GM21360 (cell line): ENCODE data around the gene LGALS9B.
"Not testable (repeated sequence)": the region's sequence is repeated elsewhere in the genome, so short reads cannot be mapped to it uniquely, and the experiment has no call there.

Source experiments
- ATAC-seq: cut with Tn5 transposase; IDR thresholded peaks from one replicate; pipeline ENCODE4 v1.9.1; 2021; ENCODE audit warnings: mild to moderate bottlenecking, moderate library complexity; ENCODE audit not compliant: unreplicated experiment

LGALS9B gene

DNA sequence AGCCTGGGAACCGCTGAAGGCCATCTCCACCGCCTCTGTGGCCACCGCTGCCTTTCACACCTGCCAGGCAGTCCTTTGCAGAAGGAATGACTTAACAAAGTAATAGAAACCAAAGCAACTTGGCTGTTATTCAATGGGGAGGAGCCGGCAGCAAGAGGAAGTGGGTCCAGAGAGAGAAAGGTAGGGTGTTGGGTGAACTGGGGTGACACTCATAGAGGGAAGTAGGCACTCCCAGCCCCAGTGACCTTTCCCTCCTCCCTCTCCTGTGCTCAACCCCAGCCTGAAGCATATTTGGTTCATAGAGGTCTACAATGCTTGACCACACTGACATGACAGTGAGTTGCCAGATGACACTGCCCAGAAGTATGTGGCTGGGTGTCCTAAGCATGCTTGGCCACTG lies at the start of gene LGALS9B:
TSS of gene LGALS9B (minus strand) at position 93 of the 400 bp plus-strand sequence. CDS start at position 24, 69 bp downstream.
- ATAC-seq: peak; percentile 63

DNA sequence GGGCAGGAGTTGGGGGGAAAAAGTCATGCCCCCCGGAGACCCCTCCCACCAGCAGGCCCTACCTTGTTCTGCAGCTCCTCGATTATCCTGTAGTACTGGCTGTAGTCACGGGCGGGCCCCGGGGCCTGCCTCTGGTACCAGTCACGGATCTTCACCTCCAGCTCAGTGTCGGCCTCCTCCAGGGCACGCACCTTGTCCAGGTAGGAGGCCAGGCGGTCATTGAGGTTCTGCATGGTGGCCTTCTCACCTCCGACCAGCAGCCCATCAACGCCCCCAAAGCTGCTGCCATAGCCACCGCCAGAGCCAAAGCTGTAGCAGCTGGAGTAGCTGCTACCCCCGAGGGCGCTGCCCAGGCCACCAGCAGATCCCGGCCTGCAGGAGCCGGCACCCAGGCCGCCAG lies 49.6 kb upstream of the LGALS9B start:
- not testable (repeated sequence) for ATAC-seq

DNA sequence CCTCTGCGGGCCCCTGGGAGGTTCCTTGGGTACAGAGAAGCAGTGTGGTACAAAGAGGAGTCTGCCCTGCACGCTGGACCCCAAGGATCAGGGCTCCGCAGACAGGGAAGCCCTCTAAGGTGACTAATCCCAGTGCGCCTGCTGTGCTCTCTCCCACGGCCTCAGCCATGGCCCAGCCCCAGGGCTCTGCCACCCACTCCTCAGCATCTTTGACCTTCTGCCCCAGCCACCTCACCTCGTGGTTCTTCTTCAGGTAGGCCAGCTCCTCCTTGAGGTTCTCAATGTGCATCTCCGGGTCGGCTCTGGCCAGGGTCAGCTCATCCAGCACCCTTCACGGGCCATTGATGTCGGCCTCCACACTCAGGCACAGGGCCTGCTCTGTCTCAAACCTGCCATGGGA lies 47.8 kb upstream of the LGALS9B start:
- not testable (repeated sequence) for ATAC-seq

DNA sequence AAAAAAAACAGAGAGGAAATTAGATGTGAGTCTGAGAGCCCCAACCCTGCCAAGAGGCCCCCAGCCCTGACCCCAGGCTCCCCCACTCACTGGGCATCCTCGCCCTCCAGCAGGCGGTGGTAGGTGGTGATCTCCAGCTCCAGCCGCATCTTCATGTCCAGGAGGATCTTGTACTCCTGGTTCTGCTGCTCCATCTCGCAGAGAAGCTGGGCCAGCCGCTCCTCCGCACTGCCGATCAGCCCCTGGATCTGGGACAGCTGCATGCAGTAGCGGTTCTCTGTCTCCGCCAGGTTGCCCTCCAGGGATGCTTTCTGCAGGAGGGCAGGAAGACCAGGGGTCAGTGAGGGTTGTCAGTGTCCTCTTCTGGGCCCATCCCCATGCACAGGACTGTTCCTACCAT lies 46.2 kb upstream of the LGALS9B start:
- not testable (repeated sequence) for ATAC-seq

DNA sequence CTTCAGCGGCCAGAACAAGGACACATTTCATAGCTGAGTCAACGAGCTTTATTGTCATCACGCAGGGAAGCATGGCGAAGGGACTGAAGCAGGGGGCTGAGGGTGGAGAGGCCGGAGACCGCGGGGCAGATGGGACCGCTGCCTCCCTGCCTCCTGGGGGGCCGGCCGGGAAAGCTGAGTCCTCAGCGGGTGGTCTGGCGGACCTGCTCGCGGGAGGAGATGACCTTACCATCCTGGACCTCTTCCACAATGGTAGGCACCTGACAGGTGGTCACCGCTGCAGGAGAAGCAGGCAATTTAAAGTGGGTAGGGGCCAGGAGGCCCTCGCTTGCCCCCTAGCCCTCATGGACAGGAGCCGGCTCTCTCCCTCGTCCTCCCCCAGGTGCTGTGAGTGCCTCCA lies 45.0 kb upstream of the LGALS9B start:
- not testable (repeated sequence) for ATAC-seq

DNA sequence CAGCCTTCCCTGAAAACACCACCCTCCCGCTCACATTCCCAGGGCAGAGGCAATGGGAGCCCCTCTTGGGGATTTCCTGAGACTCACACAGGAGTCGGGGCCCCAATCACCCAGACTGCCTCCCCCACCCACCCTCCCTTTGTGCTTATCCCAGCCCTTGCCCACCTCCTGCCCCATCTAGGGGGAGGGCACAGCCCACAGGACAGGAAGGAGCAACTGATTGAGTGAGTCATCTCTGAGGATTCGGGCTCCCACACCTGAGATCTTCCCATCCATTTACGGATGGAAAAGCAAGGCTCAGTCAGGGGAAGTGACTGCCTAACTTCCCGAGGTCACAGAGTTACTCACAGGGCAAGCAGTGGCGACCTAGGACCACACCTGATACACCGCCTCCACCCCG lies 44.4 kb upstream of the LGALS9B start:
- ATAC-seq: not testable (repeated sequence)

DNA sequence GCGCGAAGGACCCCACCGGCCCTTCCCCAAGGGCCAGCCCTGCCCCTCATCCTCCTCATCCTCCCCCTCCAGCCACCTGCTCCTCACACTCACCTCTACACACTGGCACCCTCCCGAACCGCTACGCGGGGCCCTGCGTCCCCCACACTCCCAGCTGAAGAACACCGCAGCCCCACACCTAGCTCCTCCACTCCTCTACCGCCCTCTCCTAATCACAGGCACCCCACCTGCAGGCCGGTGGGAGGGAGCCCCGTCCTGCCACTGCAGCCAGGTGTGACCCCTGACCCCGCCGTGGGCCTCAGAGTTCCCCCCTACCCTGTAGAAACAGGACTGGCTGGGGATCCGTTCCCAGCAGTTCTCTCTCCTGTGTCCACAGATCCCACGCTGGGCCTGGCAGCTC lies 38.0 kb upstream of the LGALS9B start:
- ATAC-seq: not testable (repeated sequence)

DNA sequence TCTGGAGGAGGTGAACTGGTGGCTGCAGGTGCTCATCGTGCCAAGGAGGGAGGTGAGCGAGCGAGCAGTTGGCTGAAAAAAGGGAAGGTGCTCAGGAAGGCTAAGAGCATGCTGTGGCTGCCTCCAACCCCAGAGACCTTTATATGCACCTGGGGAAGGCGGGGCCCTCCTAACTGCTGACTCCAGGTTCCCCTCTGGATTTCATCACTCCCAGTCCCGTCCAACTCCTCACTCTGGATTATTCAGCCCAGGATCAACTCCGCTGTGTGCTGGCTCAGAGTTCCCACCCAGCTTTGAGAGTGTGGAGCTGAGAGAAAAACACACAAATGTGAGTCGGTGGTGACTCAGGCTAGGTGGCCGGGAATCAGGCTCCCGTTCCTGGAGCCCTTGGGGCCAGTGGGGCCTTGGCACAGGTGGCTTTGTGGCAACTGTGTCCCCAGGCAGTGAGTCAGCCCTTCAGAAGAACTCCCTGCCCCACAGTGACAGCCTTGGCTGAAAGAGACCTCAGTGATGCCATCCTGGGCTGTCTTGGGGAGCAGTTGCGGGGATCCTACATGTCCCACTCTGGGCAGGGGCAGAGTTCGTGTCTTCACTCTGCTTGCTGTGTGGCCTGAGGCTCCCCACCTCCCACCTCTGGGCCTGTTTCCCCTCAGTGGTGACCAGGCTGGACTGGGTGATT lies 37.2 kb upstream of the LGALS9B start:
- ATAC-seq: not testable (repeated sequence)

DNA sequence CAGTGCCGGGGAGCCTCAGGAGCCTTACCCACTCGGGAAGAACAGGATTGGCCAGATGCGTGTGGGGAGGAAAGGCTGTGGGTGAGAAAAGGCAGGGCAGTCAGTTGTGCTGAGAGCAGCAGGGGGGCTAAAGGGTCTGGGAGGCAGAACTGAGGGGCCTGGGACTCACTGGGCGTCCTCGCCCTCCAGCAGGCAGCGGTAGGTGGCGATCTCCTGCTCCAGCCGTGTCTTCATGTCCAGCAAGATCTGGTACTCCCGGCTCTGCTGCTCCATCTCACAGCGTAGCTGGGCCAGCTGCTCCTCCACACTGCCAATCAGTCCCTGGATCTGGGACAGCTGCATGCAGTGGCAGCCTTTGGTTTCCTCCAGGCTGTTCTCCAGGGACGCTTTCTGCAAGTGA lies 34.6 kb upstream of the LGALS9B start:
- ATAC-seq: not testable (repeated sequence)

DNA sequence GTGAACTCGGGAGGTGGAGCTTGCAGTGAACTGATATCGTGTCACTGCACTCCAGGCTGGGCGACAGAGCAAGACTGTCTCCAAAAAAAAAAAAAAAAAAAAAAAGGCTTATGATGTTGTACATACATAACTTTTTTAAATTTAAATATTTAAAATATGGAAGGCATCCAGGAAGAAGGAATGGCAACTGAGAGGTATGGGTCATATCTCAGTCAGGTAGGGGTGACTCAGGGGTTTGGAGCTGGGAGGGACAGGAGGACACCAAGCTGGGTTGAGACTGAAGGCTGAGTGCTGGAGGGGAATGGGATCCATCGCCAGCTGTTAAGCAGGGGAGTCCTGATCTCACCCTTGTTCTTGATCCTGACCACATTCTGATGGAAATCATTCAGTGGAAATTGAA lies 33.0 kb upstream of the LGALS9B start:
- not testable (repeated sequence) for ATAC-seq

DNA sequence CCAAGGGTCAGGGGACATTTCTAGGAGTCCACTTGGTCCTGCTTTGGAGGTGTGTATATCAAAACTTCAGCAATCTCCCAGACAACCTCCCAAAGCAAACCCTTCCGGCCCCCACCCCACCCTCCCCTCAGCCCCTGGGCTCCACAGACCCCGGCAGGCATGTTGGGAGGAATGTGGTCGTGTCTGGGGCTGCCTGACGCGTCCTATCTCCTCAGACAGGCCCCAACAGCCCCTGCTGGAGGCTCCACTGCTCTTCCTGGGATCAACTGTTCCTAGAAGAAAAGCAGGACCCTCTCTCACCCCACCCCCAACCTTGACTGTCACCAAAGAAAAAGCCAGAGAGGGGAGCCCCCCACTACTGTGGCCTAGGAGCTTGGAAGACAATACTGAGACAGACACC lies 28.1 kb upstream of the LGALS9B start:
- not testable (repeated sequence) for ATAC-seq

DNA sequence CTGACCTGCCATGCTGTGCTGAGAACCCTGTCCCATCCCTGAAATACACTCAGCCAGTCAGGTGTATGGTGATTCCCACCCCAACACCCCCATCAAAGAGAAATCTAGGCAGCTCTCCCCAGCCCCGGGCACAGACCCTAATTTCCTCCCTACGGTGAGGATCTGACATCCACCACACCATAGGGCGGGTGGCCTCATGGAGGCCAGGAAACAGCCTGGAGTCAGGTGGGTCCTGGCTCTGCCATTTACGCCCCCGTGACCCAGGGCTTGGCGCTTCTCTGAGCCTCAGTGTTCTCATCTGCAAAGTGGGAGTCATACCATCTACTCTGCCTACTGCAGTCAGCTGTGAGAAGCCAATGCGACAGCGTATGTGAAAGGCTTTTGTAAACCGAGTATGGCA lies 27.4 kb upstream of the LGALS9B start:
- not testable (repeated sequence) for ATAC-seq

DNA sequence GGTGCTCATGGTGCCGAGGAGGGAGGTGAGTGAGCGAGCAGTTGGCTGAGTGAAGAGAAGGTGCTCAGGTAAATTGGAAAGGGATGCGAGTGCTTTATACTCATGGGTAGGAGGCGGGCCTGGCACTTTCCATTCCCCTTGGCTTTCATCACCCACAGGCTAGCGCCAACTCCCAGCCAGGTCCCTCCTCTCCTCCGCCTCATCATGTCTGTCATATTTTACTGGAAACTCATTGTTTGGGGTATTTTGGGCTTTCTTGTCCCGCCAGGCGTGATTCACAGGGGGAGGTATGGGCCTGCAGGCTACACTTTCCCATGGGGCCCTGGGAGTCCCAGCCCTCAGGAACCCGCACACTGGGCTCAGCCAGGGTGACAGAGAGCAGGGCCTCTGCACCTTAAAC lies 26.8 kb upstream of the LGALS9B start:
- not testable (repeated sequence) for ATAC-seq

DNA sequence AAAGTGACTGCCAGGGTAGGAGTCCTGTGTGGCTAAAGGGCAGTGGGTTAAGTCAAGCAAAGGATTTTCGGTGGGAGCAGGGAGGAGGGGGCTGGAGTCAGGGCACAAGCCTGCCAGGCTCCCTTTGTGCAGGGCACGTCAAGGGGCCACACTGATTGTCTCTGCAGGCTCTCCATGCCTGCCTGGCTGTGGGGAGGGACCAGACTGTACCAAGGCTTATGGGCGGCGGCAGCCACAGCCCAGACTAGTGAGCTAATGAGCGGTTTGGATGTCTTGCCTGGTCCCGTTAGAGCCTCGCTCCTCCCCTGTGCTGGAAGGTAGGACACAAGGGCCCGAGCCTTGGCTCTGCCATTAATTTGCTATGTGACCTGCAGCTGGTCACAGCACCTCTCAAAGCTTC lies 25.6 kb upstream of the LGALS9B start:
- not testable (repeated sequence) for ATAC-seq

DNA sequence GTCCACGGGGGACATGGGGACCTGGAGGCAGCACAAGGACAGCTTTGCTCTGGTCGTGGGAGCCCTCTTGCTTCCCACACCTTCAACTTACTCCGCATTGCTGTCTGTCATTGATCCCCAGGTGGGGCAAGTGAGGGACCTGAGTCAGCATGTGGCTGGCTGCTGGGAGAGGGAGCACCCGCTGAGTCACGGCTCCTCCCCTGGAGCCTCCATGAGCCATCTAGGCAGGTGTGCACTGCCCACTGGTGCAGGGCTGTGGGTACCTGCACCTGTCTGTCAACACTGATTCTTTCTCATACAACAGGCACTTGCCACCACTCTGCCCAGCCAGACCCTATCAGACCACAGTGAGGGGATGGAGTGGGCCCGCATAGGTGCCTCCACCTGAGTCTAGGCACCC lies 24.8 kb upstream of the LGALS9B start:
- ATAC-seq: not testable (repeated sequence)

DNA sequence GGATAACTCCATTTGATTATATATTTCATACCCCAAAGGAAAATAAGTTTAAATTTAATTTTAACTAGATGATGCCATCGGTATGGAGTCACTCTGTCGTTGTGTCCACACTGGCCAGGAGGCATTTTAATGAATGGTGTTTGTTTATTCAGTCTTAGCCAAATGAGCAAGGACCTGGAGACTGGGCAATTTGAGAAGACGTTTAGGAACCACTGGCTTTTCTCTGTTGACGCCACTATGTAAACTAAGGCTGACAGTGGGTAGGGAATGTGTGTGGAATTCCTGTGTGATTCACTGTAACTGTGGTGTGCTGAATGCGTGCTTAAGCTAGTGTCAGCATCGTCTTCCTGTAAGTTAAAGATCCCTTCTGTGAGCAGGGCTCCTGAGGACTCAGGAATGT lies 17.6 kb upstream of the LGALS9B start:
- ATAC-seq: not testable (repeated sequence)

DNA sequence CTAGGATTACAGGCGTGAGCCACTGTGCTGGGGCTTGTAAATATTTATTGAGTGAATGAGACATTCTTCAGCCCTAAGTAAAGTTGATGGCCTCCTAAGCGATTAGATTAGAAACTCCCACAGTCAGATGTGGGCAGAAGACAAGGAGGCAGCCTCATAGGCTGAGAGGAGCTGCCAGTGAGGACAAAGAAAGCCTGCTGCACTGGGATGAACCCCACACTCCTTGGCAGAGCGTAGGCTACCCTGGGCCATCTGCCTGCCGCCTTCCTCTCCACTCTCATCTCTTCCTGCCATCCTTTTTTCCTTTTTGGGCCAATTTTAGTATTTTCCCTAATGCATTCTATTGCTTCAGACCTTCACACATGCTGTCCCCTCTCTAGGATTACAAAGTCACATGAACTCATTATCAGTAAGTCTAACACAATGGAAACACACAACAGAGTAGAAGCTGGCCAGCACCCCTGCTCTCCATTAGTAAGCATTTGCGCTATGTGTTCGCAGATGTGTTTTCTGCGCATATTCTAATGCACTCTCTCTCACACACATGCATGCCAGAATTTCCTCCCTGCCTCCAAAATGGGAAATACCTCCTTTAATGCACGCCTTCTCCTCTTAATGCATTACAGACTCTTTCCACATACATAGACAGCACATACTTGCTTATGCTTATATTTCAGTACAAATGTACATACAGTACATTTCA lies 12.7 kb upstream of the LGALS9B start:
- ATAC-seq: not testable (repeated sequence)

DNA sequence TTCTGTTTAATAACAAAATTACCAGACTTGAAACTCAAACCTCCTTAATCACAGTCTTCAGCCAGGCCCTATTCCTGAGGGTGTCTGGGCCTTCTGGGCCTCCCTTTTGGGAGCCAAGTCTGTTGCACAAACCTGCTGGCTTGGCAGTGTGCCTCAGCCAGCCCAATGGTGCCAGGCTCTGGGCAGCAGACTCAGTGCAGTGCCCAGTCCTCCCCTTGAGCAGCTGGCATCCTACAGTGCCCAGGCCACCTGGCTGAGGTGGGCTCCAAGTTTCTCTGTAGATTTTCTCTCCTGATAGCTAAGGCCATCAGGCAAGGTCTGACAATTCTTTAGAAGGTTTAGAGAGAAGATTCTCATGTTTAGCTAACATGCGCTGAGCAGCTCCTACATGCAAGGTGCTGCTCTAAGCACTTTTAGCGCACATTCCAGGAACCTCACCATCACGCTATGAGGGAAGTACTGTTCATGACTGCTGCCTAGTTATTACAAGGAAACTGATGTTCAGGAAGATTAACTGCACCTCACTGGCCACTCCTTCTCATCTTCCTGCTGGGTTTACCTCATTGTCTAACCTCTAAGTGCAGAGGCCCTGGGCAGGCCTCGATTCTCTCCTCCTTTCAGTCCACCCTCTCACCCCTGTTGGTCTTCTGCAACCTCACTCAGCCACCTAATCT lies 10.2 kb upstream of the LGALS9B start:
- ATAC-seq: not testable (repeated sequence)

DNA sequence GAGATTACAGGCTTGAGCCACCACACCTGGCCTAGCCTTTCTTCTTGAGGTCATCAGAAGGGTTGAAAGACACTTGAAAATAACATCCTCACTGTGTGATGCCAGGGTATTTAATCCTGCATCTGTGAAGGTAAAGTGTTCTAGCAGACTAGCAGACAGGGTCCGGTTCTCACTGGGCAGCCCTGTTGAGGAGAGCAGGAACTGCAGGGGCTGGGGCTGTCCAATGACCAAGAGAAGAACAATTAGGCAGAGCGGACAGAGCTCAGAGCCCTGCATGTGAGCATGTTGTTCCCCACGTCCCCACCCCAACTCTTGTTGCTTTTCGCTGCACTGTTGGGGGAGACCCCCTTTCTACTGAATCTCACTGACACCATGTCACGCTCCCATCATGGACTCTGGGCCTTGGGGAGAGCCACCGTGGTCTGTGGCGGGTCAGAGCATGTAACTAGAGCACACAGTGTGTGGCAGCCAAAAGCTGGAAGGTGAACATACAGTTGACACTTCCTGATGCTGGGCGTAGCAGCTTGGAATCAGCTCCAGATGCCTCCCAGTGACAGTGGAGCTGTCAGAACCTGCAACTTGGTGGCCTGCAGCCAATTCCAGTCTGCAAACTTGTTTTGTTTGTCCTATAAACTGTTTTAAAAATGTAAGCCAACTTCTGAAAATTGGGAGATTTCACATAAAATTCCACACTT lies 7.9 kb upstream of the LGALS9B start:
- ATAC-seq: not testable (repeated sequence)

DNA sequence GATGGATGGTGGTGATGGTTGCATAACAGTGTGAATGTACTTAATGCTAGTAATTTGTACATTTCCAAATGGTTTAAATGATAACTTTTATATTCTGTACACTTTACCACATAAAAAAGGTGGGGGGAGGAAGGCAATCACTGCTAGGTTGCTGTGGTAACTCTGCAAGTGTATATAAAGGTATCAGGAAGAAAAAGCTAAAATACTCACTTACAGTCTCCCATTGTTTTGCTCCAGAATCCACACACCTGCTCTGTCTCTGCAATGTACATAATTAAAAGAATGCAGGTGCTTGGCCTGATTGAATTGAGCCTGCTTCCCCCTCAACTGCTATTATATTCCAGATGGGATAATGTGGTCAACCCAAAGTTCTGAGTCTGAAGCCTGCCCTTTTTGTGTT lies 6.7 kb upstream of the LGALS9B start:
- not testable (repeated sequence) for ATAC-seq

DNA sequence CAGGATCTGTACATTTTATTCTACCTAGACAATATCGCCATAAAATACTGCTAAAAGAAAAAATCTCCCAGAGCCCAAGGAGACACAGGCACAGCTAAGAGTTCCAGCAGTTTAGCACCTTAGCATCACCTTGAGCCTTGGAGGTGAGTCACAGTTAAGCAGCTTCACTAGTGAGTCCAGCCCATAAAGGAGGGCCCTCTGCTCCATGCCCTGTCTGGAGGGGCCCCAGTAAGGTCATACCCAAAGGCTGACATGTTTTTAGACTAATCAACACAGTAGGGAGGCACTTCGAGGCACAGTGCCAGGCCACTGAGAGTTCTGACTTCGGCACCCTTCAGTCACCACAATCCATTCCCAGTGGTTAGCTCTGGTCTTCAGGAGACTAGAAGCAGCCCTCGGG lies 2.6 kb upstream of the LGALS9B start:
- not testable (repeated sequence) for ATAC-seq
